GM12873 (cell line): ENCODE data around the gene RHOBTB3.

Experiments
- TF ChIP-seq, protein P1 (sequence below): IDR thresholded peaks from 2 replicates; pipeline ENCODE4 v1.5.1; 2012; ENCODE audit warnings: low read depth, mild to moderate bottlenecking, moderate library complexity, low read length, control low read depth; ENCODE audit not compliant: insufficient read depth; ENCODE audit errors: missing control alignments

The RHOBTB3 gene

DNA sequence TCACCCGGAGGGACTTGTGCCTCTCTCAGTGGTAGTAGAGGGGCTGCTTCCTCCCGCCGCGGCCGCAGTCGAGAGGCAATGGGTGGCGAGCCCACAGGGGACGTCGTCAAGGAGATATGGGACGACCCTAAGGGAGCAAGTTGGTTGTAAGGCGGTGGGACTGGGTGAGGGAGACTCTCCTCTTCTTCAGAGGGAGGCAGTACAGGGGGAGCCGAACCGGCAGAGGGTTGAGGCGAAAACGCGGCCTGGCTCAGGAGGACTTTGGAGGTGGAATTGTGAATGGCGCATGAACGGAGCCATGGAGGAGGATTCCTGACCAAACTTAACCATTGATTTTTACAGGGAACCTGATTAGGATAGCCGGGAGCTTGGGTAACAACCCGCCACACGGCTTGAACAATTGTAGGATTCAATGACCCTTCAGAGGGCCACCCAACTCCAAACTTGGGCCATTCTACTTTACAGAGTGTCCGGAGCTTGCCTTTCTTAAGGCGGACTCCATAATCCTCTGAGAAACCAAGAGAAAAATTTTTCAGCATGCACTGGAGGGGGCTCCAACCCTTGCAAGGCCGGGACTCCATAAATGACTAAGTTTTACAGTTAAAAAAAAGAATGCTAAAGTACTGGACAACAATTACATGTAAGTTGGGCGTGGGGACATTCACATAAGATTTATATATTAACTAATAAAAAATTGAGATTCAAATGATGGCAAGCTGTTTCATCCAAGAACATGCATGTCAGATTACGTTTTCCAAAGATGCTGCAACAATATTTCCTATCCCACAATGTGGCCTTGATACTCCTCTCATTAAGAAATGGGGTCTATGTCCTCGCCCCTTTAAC is 19.4 kb upstream of the RHOBTB3 start:
- TF ChIP-seq, protein P1, sequence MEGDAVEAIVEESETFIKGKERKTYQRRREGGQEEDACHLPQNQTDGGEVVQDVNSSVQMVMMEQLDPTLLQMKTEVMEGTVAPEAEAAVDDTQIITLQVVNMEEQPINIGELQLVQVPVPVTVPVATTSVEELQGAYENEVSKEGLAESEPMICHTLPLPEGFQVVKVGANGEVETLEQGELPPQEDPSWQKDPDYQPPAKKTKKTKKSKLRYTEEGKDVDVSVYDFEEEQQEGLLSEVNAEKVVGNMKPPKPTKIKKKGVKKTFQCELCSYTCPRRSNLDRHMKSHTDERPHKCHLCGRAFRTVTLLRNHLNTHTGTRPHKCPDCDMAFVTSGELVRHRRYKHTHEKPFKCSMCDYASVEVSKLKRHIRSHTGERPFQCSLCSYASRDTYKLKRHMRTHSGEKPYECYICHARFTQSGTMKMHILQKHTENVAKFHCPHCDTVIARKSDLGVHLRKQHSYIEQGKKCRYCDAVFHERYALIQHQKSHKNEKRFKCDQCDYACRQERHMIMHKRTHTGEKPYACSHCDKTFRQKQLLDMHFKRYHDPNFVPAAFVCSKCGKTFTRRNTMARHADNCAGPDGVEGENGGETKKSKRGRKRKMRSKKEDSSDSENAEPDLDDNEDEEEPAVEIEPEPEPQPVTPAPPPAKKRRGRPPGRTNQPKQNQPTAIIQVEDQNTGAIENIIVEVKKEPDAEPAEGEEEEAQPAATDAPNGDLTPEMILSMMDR: no peak

DNA sequence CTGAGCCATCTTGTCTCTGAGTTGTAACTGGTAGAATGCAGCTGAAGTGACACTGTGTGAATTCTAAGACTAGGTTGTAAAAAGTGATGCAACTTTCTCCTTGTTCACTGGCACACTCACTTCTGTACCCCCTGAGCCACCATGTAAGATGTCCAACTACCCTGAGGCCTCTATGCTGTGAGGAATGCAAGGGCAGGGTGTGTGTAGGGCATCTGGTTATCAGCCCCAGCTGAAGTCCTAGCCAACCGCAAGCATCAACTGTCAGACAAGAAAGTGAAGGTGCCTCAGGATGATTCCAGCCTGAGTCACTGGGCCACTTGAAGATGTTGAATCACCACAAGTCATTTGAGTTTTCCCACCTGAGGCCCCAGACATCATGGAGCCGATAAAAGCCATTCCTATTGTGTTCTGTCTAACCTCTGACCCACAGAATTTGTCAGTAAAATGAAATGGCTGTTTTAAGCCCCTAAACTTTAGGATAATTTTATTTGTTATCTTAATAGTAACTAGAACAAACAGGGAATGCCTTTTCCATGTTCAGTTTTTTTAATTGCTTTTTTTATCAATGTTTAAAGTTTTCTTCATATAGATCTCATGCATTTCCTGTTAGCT is 18.7 kb upstream of the RHOBTB3 start:
- TF ChIP-seq, protein P1: no peak

DNA sequence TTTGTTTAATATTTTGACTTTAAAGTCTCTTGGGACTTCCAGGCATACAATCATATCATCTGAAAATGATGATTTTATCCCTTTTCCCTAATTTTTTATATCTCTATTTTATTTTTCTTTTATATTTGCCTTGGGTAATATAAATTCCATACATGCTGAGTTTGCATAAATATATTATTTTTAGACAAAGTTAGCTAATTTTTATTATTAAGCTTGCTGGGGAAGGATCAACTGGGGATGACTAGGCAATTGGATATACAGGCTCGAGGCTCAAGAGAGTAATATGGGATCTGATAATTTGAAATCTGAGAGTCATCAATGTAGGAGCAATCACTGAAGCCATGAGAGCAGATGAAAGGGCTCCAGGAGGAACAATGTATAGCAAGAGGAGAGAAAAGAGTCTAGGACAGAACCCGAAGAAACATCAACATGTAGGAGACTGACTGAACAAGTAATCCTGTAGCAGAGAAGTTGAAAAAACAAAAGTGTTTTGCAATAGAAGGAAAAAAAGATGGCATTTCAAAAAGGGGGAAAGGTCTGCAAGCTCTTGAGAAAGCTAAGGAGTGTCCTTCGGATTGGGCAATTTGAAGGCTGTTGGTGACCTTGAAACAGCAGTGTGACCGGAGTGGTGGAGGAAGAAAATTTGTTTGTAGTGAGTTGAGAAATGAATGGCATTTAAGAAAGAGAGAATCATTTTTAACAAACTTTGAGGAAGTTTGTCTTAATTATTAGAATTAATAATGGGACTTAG is 17.0 kb upstream of the RHOBTB3 start:
- TF ChIP-seq, protein P1: no peak

DNA sequence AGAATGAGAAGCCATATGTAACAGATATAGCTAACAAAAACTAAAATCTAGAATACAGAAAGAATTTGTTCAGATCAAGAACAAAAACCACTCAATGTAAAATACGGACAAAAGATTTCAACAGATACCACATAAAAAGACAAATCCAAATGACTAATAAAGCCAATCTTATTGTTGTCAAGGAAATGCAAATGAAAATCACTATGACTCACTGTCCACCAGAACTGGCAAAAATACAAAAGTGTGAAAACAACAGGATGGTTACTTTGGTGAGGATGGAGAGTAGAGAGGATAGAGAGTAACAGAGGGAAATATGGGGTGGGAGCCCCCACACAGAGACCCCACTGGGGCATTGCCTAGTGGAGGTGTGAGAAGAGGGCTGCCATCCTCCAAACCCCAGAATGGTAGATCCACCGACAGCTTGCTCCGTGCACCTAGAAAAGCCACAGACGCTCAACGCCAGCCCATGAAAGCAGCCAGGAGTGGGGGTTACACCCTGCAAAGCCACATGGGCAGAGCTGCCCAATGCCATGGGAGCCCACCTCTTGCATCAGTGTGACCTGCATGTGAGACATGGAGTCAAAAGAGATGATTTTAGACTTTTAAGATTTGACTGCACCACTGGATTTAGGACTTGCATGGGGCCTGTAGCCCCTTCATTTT is 15.2 kb upstream of the RHOBTB3 start:
- TF ChIP-seq, protein P1: no peak

DNA sequence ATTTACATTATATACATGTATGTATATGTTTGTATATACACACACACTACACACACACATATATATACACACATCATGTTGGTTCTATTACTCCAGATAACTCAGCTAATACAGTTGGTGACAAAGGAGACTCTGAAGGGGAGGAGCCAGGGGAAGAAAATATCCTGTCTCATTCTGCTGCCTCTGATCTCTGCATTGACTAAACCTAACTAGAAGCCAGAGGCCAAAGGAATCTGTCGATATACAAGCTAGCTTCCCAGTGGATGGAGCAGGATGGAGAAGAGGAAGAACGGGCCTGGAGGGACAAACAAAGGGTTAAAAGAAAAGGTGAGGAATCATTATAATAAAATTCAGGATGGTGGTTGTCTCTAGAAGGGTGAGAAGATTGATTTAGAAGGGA is 13.7 kb upstream of the RHOBTB3 start:
- TF ChIP-seq, protein P1: no peak

DNA sequence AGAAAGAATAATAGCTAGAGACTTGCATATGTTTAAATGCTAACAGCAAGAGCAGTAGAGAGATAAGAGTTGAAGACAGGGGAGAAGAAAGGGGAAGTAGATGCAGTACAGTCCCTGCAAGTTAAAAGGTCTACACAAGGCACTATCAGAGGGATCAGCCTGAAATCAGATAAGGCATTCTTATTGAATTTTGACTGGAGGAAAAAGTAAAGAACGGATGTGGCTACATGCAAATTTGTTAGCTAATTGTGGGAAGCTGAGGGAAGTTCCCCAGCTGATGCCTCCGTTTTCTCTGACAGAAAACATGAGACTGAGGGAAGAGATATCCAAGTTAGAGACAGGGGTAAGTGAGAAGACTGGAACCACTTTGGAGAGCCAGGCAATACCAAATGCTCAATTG is 12.9 kb upstream of the RHOBTB3 start:
- TF ChIP-seq, protein P1: no peak
